ENCODE results near the gene DGCR8.

The DGCR8 gene

GRCh38 chr22:20079745-20080444 is at the start of gene DGCR8:
TSS of gene DGCR8 (plus strand) at chr22:20080241. CDS start at chr22:20085964, 5,723 bp downstream.
- DNase-seq: peak; percentile 93 to 99 (median 97)

GRCh38 chr22:20031732-20032406 is 48.2 kb upstream of the DGCR8 start:
- DNase-seq: no peak

- DNase-seq: no peak
These were observed 47.5 kb upstream of the DGCR8 start for GRCh38 chr22:20032407-20032991.

- DNase-seq: no peak
These were observed 46.9 kb upstream of the DGCR8 start for GRCh38 chr22:20033045-20033706.

- no peak for DNase-seq
These were observed 45.9 kb upstream of the DGCR8 start for GRCh38 chr22:20034143-20034542.

GRCh38 chr22:20035375-20036083 is 44.5 kb upstream of the DGCR8 start:
- DNase-seq: no peak

GRCh38 chr22:20036084-20036482 is 44.0 kb upstream of the DGCR8 start:
- DNase-seq: no peak

GRCh38 chr22:20036535-20037392 is 43.3 kb upstream of the DGCR8 start:
- no peak for DNase-seq

GRCh38 chr22:20037419-20037818 is 42.6 kb upstream of the DGCR8 start:
- DNase-seq: peak; percentile 31 to 53 (median 44)

GRCh38 chr22:20038574-20038973 is 41.5 kb upstream of the DGCR8 start:
- DNase-seq: no peak

GRCh38 chr22:20039683-20040325 is 40.2 kb upstream of the DGCR8 start:
- DNase-seq: no peak

GRCh38 chr22:20040327-20041200 is 39.5 kb upstream of the DGCR8 start:
- no peak for DNase-seq

- no peak for DNase-seq
These were observed 36.7 kb upstream of the DGCR8 start for GRCh38 chr22:20043057-20043996.

GRCh38 chr22:20043997-20044342 is 36.1 kb upstream of the DGCR8 start:
- no peak for DNase-seq

GRCh38 chr22:20044495-20045151 is 35.4 kb upstream of the DGCR8 start:
- DNase-seq: no peak

- DNase-seq: no peak
These were observed 33.3 kb upstream of the DGCR8 start for GRCh38 chr22:20046730-20047129.

- no peak for DNase-seq
These were observed 28.1 kb upstream of the DGCR8 start for GRCh38 chr22:20051927-20052308.

Measured in suppressor macrophage treated with lipopolysaccharide for 1 hour (primary cell).